ENCODE results near the gene PLEKHO2. TPM values are rescaled to one million over a fixed set of nuclear protein-coding genes. Genes with fewer than 3 reads are reported as not detected.
"Not testable (repeated sequence)": the region's sequence is repeated elsewhere in the genome, so short reads cannot be mapped to it uniquely, and the experiment has no call there.

Gene PLEKHO2
- total RNA-seq, 1 donor from 2014 or later, result 9.1 TPM

DNA sequence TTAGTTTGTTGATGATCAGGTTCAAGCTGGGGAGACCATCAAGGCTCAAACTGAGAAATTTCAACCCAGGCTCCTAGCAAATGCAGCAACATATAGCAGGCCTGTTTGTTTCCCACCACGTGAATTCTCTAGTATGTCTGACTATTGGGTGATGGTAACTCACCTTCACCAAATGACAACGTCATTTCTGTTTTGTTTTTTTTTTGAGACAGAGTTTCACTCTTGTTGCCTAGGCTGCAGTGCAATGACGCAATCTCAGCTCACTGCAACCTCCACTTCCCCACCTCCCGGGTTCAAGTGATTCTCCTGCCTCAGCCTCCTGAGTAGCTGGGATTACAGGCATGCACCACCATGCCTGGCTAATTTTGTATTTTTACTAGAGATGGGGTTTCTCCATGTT is 26.8 kb upstream of the PLEKHO2 start:
- ATAC-seq (ENCODE audit: poor library complexity); DNase-seq; intact Hi-C loops (cut with DNase I): not testable (repeated sequence)

DNA sequence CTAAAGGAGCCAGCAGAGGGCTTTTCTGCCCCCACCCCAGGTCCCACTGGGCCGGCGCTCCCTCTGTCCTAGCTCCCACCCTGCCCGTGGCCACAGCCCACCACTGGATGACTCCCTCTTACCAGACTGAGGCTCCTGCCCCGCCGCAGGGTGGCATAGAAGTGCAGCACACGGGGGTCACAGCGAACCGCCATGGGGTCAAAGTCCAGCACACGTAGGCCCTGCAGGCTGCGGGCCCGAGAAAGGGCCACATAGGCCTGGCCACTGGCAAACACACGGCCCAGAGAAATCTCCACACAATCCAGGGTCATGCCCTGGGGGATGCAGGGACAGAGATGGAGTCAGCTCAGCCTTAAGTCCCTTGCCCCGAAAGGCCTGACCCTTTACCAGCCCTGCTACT is 25.3 kb upstream of the PLEKHO2 start:
- ATAC-seq (ENCODE audit: poor library complexity), result no peak

DNA sequence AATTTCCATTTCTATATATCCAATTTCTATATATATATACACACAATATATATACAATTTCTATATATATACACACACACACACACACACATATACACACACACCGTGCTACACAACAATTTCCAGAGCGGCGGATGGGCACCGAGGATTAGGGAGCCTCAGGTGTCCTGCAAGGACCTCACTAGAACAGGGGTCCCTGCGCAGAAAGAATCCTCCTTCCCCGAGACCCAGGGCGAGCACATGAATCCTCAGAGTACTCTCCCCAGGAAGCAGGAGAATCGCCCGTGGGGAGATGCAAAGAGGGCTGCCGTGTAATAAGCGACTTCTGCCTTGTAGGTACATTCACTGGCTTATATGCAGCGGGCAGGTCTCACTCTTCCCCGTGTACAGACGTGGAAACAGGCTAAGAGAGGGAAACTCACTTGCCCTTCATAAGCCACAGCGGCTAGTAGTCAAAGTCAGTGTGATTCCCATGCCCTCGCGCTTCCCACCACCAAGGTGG is 16.7 kb upstream of the PLEKHO2 start:
- intact Hi-C loops (cut with DNase I), result no loop called here
- peak; percentile 7 for ATAC-seq (ENCODE audit: poor library complexity)
- DNase-seq, result no peak

More for the DNA sequence above, 25.3 kb upstream of the PLEKHO2 start:
- intact Hi-C loops (cut with DNase I), result no loop called here
- no peak for DNase-seq

DNA sequence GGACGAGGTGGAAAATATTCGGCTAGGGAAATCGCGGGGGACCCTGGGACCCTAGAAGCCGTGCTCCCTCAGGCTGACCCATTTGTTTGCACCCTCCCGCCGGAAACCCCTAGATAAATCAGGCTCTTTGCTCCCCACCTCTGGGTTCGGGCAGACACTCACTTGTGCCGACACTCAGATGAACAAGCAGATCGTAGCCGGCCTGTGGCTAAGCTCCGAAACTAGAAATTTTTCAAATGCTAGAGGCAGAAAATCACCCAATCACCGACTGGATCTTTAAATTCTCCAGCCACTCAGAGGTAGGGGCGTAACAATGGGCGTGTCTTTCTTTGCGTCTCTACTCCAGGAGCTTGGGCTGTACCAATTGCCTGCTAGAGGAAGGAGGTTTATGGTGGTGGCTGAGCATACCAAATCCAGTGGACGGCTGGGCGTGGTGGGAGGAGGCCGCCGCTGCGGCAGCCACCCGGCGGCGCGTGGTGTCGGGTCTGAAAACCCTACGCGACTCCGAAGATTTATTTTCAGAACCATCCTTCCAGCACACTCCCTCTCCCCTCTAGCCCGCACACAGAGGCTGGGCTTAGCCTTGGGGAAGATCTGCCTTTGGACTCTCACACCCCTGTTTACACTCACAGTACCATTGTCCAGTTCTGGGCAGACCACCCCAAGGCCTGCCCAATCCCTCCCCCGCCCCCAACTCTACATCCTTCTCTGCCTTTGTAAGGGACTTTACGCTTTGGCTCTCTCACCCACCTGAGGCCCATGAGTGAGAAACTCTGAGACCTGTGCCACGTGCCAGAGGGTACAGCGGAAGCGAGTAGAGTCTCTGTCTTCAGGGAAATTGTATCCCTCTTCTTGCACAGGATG is 16.1 kb upstream of the PLEKHO2 start, which contains the start of gene PIF1:
PIF1 (minus strand) TSS at position 217 of the 864 bp plus-strand sequence. CDS start 1,312 bp downstream, outside the sequence.
- DNase-seq (peak; percentile 88), ATAC-seq (ENCODE audit: poor library complexity) (peak; percentile 98)
- intact Hi-C loops (cut with DNase I), result no loop called here

DNA sequence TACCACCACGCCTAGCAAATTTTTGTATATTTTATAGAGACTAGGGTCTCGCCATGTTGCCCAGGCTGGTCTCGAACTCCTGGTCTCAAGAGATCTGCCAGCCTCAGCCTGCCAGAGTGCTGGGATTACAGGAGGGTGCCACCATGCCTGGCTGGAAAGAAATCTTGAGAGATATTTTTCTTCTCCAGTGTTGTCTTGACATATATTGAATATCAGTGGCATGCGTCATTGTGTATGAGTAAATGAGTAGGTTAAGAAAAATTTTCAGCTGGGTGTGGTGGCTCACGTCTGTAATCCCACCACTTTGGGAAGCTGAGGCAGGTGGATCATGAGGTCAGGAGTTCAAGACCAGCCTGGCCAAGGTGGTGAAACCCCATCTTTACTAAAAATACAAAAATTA is 12.7 kb upstream of the PLEKHO2 start:
- intact Hi-C loops (cut with DNase I), result no loop called here
- ATAC-seq (ENCODE audit: poor library complexity), result no peak
- DNase-seq, result no peak

DNA sequence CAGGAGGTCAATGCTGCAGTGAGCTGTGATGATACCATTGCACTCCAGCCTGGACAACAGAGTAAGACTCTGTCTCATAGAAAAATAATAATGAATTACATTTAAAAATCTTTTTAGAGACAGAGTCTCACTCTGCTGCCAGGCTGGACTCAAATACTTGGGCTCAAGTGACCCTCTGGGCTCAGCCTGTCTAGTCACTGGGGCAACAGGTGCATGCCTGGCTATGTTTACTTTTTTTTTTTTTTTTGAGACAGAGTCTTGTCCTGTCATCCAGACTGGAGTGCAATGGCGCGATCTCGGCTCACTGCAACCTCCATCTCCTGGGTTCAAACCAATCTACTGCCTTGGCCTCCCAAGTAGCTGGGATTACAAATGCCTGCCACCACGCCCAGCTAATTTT is 8.0 kb upstream of the PLEKHO2 start:
- DNase-seq, result no peak
- no peak for ATAC-seq (ENCODE audit: poor library complexity)
- intact Hi-C loops (cut with DNase I), result no loop called here

DNA sequence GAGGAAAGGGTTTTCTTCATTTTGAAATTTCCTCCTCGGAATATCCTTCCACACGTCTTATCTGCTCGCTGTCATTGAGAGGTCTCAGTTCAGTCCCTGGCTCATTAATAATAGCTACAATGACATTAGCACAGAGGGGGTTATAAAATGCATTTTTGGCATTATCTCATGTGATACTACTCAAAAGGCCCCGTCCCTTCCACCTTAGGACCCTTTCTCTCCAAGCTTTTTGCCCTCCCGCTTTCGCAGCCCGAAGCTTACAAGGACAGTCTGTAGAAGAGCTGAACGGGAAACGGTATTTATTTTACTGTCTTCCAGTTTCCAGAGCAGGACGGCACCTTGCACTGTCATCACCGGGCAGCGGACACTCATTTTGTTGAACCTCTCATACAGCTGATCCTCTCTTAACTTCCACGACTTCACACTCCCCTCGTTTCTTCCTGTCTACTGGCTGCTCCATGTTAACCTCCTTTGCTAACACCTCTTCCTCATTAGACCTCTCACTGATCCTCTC is 5.6 kb upstream of the PLEKHO2 start:
- DNase-seq, result no peak
- peak; percentile 4 for ATAC-seq (ENCODE audit: poor library complexity)
- intact Hi-C loops (cut with DNase I), result loop anchor here (5.0 kb wide), 1 partner anchor 71 kb away; no protein-coding TSS in a partner anchor

DNA sequence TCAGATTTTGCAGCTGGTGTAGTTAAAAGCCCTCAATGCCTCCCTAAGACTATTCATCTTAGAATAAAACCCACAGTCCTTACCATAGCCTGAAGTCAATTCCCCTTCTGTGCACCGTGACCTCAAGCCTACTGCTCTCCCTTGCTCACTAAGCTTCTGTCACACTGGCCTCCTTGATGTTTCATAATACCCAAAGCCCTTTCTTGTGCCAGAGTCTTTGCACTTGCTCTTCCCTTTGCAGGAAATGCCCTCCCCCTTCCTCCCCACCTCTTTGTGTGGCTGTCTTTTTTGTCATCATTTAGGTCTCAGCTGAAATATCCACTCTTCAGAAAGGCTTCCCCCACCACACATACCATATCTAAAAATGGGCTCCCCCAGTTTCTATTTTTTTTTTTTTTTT is 4.2 kb upstream of the PLEKHO2 start:
- DNase-seq (no peak), ATAC-seq (ENCODE audit: poor library complexity) (no peak)
- intact Hi-C loops (cut with DNase I), result loop anchor here (5.0 kb wide), 1 partner anchor 70 kb away; no protein-coding TSS in a partner anchor

DNA sequence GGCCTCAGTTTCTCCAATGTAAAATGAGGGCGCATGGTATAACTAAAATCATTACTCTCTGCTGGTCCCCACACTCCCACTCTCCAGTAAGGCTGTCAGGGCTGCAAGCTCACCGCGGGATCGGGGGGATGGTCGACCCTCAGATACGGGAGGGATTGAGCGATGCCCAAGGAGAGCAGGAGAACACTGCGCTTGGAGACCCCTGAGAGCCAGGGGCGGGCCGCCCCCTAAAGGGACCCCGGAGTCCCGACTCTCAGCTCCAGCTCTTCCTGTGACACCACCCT is 713 bp upstream of the PLEKHO2 start:
- DNase-seq (no peak), ATAC-seq (ENCODE audit: poor library complexity) (no peak)
- intact Hi-C loops (cut with DNase I), result no loop called here

DNA sequence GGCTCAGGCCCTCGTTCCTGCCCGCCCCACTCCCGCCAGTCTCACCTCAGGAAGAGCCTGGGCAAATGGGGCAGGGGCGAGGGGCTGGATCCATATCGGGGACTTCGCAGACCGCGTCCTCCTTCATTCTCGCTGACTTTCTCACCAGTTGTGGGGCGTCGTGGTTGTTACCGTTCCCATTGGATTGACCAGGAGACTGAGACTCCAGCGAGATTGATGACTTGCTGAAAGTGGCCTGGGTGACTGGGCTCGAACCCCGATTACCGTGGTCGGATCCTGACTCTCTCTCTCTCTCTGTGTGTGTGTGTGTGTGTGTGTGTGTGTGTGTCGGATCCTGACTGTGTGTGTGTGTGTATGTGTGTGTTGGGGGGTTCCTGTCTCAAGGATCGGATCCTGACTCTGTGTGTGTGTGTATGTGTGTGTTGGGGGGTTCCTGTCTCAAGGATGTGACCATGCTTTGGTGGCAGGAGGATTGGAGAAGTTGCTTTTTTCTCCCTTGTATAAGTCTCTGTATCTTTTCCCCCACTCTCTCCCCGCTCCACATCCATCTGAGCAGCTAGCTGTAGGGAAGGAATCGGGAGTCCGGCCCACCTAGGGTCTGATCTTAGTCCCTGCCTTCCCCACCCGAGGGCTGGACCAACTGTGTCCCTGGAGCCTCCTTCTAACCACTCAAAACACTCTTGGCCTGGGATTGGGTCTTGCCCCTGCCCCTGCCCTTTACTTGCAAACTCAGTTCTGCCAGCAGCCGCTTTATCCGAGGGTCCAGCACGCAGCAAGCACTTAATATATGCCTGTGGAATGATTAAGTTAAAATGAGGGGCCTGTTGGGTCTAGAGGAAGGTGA is 603 bp downstream of the PLEKHO2 start:
- ATAC-seq (ENCODE audit: poor library complexity), result peak; percentile 2
- intact Hi-C loops (cut with DNase I), result no loop called here
- DNase-seq, result peak; percentile 68

DNA sequence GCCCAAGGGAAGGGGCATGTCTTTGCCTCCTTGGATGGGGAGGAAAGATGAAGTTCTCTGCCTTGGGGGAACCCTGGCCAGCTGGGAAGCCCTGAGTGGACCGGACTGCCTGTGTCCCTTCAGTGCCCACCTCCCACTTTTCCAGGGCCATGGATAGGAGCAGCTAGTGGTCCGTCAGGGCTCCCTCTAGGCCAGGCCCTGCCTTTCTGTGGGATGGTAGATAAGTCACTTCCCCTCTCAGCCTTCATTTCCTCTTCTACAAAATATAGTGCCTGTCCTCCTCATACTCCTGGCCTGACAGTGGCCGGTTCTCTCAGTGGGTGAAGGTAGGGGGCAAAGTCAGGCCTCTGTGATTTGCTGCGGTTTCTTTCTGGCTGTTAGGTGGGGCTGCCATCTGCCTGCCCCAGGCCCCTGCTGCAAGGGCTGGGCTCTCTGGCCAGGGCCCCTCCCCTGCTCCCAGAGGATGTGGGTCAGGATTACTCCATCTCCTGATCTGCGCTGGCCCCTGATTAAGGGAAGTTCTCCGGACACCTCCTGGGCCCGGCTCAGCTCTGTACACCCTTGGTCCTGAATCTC is 1.4 kb downstream of the PLEKHO2 start:
- intact Hi-C loops (cut with DNase I), result no loop called here
- ATAC-seq (ENCODE audit: poor library complexity) (peak; percentile 17), DNase-seq (peak; percentile 81)

DNA sequence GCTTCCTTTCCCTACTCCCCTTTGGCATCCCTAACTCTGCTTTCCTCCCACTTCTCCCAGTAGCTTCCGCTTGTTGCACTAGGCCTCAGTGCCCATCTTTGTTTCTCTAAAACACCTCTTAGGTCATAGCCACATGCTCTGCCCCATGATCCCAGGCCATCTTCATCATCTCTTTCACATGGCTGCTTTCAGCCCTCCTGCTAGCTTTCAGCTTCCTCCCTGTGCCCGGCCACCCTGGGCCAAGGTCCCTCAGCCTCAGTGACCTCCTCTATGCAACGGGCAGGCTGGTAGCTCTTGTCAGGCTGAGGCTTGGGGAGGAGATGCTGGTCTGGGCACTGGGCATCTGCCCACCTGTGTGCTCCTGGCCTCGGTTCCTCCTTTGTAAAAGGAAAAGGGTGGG is 2.3 kb downstream of the PLEKHO2 start:
- ATAC-seq (ENCODE audit: poor library complexity) (no peak), DNase-seq (no peak)
- intact Hi-C loops (cut with DNase I), result no loop called here

DNA sequence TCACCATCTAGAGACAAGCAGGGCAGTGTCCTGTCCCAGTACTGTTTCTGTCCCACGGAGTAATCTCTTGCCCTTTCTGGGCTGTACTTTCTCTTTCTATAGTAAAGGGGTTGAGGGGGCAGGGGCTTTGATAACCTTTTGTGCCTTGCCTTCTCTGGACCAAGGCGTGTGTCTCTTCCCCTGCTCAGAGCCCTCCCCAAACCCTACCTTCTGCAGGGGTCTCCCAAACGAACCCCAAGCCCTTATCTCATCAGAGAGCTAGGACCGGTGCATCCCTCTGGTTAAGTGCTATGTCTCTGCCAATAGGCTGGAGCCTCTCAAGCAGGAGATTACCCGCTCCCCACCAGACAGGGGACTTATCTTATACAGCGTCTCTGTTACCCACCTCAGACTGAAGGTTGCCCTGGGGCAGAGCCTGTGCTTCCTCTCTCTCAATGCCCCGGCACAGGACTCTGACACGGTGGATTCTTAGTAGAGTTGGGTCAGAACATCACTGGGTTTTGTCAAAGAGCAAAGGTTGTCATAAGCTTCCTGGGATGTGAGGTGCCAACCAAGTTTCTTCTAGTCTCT is 2.9 kb downstream of the PLEKHO2 start:
- ATAC-seq (ENCODE audit: poor library complexity), result no peak
- intact Hi-C loops (cut with DNase I), result no loop called here
- peak; percentile 38 for DNase-seq

DNA sequence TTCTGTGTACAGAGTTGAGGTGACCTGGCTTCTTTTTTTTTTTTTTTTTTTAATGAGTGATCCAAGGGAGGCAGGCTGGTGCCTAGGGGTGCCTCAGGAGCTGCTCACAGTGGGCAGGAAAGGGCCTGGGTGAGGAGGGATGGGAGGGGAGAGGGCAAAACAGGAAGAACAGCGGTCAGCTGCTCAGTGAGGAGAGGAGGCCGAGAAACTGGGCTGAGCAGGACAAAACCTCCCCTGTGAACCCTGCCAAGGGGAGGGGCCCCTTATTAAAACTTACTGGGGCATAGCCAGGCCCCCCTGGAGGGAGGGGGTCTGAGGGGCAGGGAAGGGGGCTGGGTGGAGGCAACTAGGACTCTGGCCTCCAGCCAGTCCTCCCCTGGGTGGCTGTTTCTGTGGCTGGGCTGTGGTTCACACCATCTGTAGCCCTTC is 3.5 kb downstream of the PLEKHO2 start:
- peak; percentile 2 for ATAC-seq (ENCODE audit: poor library complexity)
- peak; percentile 75 for DNase-seq
- intact Hi-C loops (cut with DNase I), result no loop called here

DNA sequence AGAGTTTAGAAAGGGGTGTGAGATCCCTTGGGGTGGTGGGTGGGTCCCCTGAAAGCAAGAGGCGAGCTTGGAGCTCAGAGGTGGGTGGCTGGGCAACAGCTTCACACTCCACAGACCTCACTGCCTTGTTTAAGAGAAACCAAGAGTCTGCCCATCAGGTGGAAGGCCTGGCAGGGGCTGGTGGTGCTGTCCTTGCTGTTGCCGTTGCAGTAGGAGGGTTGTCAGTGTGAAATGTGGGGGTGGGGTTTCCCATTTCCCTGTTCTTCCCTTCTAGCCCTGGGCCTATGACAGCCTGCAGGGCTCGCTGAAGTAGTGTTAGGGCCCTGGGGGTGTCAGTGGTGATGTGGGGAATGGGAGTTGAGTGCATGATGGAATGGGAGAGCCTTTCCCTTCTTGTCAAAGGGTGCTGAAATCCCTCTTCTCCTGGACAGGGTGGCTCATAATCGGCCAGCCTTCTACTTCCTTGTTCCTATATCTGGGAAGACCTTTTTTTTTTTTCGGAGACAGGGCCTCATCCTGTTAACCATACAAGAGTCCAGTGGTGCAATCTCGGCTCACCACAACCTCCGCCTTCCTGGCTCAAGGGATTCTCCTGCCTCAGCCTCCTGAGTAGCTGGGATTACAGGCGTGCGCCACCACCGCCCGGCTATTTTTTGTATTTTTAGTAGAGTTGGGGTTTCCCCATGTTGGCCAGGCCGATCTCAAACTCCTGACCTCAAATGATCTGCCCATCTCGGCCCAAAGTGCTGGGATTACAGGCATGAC is 4.3 kb downstream of the PLEKHO2 start:
- peak; percentile 40 for DNase-seq
- intact Hi-C loops (cut with DNase I), result no loop called here
- no peak for ATAC-seq (ENCODE audit: poor library complexity)

DNA sequence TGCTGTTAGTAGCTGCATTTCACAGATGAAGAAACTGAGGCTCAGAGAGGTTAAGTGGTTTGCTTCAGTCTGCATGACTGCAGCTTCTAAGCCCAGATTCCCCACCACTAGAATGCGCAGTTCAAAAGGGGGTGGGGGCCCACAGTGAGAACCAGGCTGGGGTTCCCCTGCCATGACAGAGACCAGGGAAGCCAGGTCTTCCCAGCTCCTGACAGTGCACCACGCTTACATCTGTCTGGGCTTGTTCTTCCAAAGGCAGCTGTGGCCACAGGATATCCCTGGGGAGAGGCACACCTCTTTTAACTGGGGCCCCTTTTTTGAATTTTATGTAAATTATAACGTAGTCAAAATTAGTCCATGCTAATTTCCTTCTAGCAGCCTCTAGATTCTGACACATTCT is 5.3 kb downstream of the PLEKHO2 start:
- ATAC-seq (ENCODE audit: poor library complexity) (no peak), DNase-seq (peak; percentile 5)
- intact Hi-C loops (cut with DNase I), result no loop called here

DNA sequence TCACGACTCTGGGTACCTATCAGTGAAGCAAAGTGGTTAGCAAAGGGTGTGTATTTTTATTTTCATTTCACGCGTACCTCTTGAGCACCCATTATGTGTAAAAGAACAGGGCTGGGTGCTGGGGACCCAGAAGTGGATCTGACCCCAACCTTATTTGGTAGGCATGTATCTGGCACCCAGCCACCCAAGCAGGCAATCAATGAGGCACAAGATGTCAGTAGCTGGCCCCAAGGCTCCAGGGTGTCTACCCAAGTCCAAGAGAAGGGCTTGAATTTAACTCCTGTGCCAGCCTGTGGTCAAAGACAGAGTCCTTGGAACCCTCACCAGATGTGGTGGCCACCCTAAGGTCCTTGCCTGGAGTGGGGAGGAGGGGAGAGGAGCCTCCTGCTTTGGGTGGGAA is 5.7 kb downstream of the PLEKHO2 start:
- intact Hi-C loops (cut with DNase I), result no loop called here
- DNase-seq (peak; percentile 39), ATAC-seq (ENCODE audit: poor library complexity) (no peak)
